GM18508 (cell line): ENCODE results near the gene PKDREJ.

Experiments
- ATAC-seq: cut with Tn5 transposase; IDR thresholded peaks from one replicate; pipeline ENCODE4 v1.9.1; 2021; ENCODE audit warnings: moderate number of reproducible peaks; ENCODE audit not compliant: insufficient read depth, unreplicated experiment

The PKDREJ gene

DNA sequence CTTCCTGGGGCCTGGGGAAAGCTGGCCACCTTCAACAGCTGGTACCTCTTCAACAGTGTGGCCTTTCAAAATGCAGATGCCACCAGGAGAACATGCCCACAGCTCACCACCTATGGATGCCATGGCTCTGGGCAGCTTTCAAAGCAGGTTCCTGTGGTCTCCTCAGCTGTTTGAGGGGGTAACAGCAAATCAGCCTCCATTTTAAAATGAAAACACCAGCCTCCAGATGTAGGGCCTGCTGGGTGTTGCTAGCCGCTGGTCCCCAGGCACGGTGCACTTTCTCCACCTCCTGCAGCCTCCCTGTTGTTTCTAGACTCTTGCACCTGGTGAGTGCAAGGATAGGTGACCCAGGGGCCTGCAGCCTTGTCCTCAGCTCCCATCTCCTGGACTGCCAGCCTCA is 23.1 kb downstream of the PKDREJ start:
- no peak for ATAC-seq

DNA sequence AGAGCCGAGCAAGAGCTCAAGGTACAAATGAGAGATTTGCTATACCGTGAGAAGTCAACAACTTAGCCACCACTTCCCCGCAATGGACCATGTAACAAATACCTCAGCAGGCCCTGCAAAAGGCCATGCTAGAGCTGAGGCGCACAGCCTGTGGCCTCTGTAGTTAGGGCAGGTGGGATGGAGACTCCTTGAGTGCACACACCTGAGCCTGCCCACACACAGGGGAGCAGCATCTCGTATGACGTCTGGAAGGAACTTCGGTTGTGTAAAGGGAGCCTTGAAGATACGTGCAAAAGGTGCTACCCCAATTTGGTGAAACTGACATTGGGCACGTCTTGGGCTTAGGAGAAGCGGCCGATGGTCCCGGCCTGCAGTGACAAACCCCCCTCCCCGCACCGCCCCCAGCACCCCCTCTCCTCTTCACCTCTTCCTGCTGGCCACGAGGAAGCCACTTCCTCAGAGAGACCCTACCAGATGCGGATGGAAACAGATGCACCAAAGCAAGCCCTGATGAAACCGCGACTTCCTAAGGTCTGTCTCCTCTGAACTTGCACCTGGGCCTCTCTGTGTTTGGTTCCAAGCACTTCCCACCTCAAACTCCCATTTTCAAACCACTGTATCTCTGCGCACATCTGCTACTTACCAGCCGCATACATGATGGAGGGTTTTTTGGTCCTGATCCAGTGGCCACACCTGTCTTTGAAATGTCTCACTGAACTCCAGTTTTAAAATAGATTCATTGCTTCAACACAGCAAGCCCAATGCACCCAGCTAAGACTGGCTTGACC is 23.7 kb downstream of the PKDREJ start:
- no peak for ATAC-seq

DNA sequence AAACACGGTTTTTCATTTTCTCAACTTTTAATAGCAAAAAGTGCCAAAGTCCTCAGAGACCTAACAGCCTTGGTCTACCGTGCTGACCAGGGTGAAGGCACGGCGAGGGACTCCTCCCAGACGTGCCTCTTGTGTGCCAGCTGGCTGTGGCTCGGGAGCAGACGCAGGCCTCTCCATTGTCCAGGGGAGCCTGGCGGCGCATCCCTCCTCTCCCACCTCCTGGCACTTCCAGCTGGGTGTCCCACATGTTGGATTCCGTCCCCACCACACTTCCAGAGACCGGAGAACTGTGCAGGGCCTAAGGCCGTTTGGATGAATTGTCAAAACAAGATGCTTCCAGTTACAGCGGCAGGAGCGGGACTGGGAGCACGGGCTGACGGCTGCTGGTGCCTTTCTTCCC is 24.6 kb downstream of the PKDREJ start:
- no peak for ATAC-seq

DNA sequence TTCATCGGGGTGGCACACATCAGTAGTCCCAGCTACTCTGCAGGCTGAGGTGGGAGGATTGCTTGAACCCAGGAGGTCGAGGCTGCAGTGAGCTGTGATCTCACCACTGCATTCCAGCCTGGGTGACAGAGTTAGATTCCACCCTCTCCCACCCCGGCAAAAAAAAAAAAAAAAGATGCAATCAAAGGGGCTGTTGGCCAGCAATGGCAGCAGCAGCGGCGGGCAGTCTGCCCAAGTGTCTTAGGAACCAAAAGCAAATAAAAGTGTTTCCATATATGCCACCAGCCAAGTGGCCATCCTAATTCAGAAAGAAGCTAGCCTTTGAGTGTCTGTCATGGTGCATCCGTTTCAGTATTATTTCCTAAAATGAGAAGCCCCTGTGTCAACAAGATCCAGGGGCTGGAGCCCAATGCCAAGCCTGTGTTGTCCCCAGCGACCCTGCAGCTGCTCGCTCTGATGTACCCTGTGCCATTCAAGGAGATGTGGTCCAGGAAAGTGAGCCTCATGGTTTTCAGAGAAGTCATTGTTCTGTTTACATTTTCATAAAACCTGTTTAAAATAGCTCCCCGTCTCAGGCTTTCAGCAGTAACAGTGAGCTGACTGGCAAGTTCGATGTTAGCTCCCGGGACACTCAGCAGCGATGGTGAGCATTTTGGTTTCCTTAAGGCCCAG is 25.6 kb downstream of the PKDREJ start:
- no peak for ATAC-seq

DNA sequence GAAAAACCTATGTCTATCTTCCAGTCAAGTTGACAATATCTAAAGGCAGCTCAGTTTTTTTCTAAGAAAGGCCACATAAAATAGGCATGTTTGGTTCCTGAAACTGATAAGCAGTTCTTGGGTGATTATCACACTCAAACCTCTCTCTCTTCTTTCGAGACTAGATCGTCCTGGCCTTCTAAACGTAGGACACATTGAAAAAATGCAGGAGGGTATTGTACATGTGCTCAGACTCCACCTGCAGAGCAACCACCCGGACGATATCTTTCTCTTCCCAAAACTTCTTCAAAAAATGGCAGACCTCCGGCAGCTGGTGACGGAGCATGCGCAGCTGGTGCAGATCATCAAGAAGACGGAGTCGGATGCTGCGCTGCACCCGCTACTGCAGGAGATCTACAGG is 28.2 kb downstream of the PKDREJ start:
- no peak for ATAC-seq

DNA sequence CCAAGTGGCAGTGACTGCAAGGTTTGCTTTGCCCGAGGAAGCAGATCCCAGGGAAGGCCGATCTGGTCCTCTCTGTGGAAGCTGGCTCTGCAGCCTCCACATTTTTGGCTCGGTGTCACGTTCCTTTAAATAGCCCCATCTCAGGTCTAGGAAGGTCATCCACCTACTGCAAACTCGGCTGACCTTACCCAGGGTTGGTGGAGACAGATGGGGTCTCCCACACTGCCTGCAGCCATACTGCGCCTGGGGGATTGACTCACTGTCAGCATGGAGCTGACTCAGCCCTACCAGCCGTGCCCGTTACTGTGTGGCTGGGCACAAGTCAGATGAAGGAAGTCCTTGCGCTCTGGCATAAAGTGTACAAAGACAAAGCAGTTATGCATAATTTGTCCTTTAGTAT is 29.9 kb downstream of the PKDREJ start:
- no peak for ATAC-seq

DNA sequence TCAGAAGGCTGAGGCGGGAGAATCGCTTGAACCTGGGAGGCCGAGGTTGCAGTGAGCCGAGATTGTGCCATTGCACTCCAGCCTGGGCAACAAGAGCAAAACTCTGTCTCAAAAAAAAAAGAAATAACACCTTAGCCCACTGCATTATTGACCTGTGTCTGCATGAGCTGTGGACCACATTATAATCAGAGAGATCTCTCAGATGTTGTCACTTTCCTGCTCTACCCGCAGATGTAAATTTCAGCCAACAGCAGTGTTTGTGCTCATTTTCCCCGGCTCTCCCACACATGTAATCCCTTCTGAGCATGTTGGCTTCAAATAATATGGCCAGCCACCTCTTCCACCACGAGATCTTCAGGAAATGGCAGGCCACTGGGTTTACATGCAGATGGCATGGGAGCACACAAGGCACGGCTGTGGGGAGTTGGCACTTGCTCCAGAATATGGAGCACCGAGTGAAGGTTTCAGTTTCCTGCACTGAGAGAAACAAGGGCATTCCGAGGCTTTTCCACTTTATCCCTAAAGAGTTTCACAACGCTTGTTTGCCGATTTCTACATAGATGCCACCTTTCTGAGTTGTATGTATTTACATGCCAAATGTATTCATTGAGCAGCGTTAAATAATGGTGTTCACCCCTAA is 32.8 kb downstream of the PKDREJ start:
- ATAC-seq = no peak

DNA sequence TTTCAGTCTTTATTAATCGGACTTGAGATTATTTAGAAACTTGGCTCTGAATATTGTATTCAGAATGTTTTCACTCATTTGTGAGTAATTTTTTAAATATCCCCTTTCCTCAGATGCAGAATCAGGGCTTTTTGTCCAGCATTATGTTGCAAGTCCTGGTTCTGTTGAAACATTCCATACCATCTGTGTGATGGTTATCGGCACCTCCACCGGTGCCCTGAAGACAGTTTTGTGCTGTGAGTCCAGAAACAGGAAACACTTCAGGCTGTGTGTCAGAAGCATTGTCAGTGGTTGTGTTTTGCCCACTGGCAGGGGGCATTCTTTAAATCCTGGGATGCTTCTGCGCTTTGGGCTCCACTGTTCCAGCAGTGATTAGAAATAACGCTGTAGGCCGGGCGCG is 33.4 kb downstream of the PKDREJ start:
- ATAC-seq = no peak

DNA sequence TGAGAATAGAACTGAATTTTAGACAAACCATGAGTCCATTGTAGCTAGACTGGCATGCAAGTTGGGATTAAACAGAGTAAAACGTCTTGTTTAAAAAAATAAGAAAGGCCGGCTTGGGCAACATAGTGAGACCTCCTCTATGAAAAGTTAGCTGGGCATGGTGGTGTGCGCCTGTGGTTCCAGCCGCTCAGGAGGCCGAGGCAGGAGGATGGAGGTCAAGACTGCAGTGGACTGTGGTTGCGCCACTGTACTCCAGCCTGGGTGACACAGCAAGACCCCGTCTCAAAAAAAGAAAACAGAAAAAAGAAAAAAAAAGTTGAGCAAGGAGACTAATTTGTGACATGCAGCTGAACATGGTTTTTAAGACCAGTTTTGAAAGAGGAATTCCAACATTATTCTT is 36.6 kb downstream of the PKDREJ start:
- no peak for ATAC-seq

DNA sequence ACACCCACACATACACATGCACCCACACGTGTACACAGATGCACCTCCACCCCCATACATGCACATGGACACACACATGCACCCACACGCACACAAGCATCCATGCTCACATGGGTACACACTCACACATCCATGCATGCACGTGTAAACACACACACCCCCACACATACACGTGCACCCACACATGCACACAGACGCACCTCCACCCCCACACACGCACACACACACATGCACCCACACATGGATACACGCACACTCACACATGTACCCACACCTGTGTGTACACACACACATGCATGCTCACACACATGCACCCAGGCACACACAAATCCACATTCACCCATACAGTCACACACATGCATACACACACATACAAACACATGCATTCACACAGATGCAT is 37.5 kb downstream of the PKDREJ start:
- no peak for ATAC-seq

DNA sequence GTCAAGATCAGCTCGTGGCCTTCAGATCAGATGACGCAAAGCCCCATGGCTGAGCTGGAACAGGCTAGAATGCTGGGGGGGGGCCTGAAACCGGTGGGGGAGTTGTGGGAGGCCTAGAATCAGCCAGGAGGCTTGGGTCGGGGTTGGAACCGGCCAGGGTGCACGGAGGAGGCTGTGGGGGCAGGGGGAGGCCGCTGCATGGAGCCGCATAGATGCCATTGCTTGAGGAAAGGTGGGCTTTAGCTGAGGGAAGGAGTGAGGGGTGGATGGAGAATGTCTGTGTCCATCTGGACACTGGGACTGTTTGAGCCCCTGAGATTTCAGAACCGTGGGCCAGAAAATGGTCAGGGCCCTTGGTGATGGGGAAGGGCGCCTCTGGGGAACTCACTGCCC is 38.2 kb downstream of the PKDREJ start:
- no peak for ATAC-seq

DNA sequence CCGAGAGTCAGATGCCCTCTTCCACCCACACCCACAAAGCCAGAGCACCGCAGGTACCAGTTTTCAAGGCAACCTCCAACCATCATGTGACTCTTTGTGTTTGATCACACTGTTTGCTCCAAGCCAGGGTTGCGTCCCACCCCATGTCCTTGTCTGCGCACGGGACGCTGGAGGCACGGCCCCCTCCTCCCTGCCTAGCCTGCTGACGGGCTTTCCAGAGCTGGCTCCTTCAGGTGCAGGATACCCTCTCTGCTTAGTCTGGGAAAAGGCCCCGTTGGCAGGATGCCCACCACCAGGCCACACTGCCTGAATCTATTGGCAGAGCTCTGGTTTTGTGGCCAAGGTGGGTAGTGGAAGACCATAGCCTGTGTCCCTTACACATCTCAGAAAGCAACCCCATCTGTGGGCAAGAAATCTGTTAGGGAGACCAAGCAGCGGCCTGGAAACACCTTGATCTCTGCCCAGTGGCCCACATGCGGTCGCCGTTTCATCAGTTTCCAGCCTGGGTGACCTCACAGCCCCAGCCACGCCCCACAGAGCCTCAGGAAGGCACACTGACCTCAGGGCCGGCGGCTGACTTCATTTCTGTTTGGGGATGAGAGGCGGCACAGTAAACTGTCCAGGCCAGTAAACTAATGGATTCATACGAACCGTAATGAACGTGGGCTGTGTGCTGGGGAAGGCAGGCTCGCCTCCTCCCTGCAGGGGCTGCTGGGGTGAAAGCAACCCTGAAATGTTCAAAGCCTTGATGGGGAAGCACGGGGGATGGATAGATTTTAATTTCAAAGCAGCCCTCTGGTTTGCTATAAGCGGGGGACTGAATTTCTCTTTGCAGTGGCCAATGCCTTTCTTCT is 38.9 kb downstream of the PKDREJ start:
- no peak for ATAC-seq

DNA sequence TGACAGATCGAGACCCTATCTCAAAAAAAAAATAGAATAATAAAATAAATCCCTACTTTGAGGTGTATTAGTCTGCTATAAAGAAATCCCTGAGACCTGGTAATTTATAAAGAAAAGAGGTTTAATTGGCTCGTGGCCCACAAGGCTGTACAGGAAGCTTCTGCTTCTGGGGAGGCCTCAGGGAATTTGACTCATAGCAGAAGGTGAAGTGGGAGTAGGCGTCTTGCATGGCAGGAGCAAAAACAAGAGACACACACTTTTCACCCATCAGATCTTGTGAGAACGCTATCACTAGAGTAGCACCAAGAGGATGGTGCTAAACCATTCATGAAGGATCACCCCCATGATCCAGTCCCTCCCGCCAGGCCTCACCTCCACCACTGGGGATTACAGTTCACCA is 42.2 kb downstream of the PKDREJ start:
- no peak for ATAC-seq

DNA sequence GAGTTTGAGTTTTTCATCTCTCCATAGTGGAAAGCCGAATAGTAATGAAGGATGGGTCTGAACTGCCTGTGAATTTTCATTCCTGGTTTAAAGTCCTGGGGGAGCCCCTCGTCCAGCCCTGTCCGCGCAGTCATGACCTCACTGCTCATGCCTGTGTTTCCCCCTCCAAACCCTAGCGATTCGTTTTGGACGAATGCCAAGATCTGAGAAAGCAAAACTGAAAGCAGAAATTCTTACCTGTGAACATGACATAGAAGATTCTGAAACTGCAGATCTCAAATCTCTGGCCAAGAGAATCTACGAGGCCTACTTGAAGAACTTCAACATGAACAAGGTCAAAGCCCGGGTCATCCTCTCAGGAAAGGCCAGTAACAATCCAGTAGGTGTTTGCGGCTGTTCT is 43.5 kb downstream of the PKDREJ start:
- ATAC-seq = no peak

DNA sequence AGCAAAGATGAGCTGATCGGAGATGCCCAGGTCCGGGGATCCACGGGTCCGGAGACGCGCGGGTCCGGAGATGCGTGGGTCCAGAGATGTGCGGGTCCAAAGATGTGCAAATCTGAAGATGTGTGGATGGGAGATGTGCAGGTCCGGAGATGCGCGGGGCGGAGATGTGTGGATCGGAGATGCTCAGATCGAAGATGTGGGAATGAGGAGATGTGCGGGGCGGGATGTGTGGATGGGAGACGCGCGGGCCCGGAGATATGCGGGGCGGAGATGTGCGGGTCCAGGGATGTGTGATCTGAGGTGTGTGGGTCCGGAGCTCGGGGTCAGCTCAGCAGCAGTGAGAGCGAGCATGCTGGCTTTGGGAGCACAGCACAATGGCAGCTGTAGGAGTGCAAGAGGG is 48.5 kb downstream of the PKDREJ start:
- no peak for ATAC-seq

DNA sequence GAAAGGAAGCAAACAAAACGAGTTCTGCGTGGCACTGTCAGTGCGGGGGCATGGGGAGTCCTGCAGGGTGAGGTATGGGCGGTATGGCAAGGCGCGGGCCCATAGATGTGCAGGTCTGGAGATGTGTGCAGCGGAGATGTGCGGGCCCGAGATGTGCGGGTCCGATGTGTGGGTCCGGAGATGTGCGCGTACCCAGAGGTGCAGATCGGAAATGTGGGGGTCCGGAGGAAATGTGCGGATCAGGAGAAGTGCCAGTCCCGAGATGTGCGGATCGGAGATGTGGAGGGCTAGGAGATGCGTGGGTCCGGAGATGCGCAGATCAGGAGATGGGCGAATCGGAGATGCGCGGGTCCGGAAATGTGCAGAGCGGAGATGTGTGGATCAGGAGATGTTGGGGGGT is 49.0 kb downstream of the PKDREJ start:
- ATAC-seq = no peak

DNA sequence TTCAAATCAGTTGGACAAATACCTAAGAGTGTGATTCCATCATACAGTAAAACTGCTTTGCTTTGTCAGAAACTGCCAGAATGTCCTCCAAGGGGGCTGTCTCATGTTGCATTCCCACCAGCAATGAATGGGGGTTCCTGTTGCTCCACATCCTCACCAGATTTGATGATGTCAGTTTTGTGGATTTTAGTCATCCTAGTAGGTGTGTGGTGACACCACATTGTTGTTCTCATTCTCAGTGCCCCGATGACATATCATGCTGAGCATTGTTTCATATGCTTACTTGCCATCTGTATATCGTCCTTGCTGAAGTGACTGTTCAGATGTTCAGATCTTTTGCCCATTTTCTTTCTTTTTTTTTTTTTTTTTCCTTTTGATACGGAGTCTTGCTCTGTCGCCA is 50.1 kb downstream of the PKDREJ start:
- ATAC-seq = no peak

DNA sequence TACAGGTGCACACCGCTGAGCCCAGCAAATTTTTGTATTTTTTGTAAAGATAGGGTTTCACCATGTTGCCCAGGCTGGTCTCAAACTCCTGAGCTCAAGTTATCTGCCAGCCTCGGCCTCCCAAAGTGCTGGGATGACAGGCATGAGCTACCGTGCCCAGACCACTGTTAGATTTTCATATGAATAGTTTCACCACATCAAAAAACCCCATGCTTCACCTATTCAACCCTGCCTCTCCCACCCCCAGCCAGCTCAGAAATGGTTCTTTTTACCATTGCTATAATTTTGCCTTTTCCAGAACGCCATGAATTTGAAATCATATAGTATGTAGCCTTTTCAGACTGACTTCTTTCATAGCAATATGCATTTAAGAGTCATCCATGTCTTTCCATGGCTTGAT is 50.9 kb downstream of the PKDREJ start:
- no peak for ATAC-seq

DNA sequence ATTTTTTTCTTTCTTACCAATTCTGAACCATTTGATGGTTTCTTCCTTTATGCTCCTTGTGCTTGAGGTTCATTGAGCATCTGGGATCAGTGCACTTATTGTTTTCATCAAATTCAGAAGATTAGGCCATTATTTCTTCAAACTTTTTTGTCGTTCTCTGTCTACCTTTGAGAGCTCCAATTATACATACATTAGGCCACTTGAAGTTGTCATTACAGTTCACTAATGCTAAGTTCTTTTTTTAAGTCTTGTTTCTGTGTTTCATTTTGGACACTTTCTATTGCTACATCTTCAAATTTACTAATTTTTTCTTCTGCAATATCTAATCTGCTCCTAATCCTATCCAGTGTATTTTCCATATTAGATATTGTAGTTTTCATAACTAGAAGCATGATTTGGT is 53.9 kb downstream of the PKDREJ start:
- ATAC-seq = no peak
